Measurements from ENCODE around the gene HUWE1. TPM values are rescaled to one million over a fixed set of nuclear protein-coding genes. Genes with fewer than 3 reads are reported as not detected.

Gene HUWE1
- total and polyA plus RNA-seq, 2 experiments from 2014 or later: 61.2 to 225 TPM

GRCh38 chrX:53605004-53605403 lies 81.5 kb downstream of the HUWE1 start:
- no peak overlapping the region for H3K27ac ChIP-seq (ENCODE audit: low read depth)
- no peaks in the 10 kb centered on the region for H3K4me1 Mint-ChIP-seq
- H3K36me3 Mint-ChIP-seq (ENCODE audit: low read depth): peaks cover 92% of the 10 kb centered on the region
- H3K4me1 ChIP-seq (ENCODE audit: insufficient read depth): no peaks in the 10 kb centered on the region
- no peaks in the 10 kb centered on the region for H3K9me3 Mint-ChIP-seq
- H3K36me3 ChIP-seq (ENCODE audit: insufficient read depth): peaks cover 61% of the 10 kb centered on the region
- no peak overlapping the region for H3K4me3 ChIP-seq
- no peaks in the 10 kb centered on the region for H4K20me1 ChIP-seq (replicated peaks; ENCODE audit: insufficient read depth)
- no peak overlapping the region for H3K27ac Mint-ChIP-seq
- H3K79me2 ChIP-seq (replicated peaks; ENCODE audit: insufficient read depth): peaks cover 7% of the 10 kb centered on the region
- H3F3A ChIP-seq (replicated peaks; ENCODE audit: low read depth): no peaks in the 10 kb centered on the region
- no peak overlapping the region for H3K4me3 Mint-ChIP-seq
- no peak overlapping the region for H2AFZ ChIP-seq
- H3K27me3 ChIP-seq (ENCODE audit: insufficient read depth): no peaks in the 10 kb centered on the region
- no peak for DNase-seq (ENCODE audit: low spot score)
- no peak for ATAC-seq
- peaks cover 2% of the 10 kb centered on the region for H3K27me3 Mint-ChIP-seq (ENCODE audit: insufficient read depth, low read depth, poor library complexity)
- TF ChIP-seq POLR2AphosphoS5 (IDR thresholded peaks at IDR 0.05; ENCODE audit: low read depth) (no peak), NANOG (IDR thresholded peaks at IDR 0.05; ENCODE audit: borderline replicate concordance) (no peak), CREB1 (CRISPR knock-in tag; IDR thresholded peaks at IDR 0.05; ENCODE audit: low read depth) (no peak), ETS1 (IDR thresholded peaks at IDR 0.05) (no peak), ZNF462 (CRISPR knock-in tag; IDR thresholded peaks at IDR 0.05) (no peak), ZNF331 (CRISPR knock-in tag; IDR thresholded peaks at IDR 0.05; ENCODE audit: low read depth) (no peak), REST (IDR thresholded peaks at IDR 0.05; ENCODE audit: unreplicated experiment) (no peak), JUNB (IDR thresholded peaks at IDR 0.05; ENCODE audit: unreplicated experiment) (no peak), ZNF114 (CRISPR knock-in tag; IDR thresholded peaks at IDR 0.05) (no peak), STAT1 (IDR thresholded peaks at IDR 0.05; ENCODE audit: unreplicated experiment) (no peak), EZH2 (IDR thresholded peaks at IDR 0.05; ENCODE audit: low read depth, unreplicated experiment) (no peak), EZH2phosphoT487 (IDR thresholded peaks at IDR 0.05; ENCODE audit: unreplicated experiment) (no peak)
- no peaks in the 10 kb centered on the region for H3K9me2 ChIP-seq (ENCODE audit: insufficient read depth)
- no peak overlapping the region for H3K4me2 ChIP-seq

Measured in GM23338 (cell line).